ENCODE results near the gene UBL4B.

UBL4B gene

GRCh38 chr1:110118636-110119396, 6.6 kb downstream of the UBL4B start:
- Histone ChIP-seq H3K9me3 (ENCODE audit: control insufficient read depth, insufficient read depth, low read length) (peaks cover 10% of the 10 kb centered on the region; the same call in 1 of the 2 replicates), H3F3A (ENCODE audit: control insufficient read depth, insufficient read depth) (no peaks in the 10 kb centered on the region), H3K27ac (ENCODE audit: low read depth, low read length) (no peak overlapping the region), H3K79me2 (ENCODE audit: control insufficient read depth, low read length) (no peaks in the 10 kb centered on the region), H3K27me3 (ENCODE audit: control insufficient read depth, low read length) (peaks cover 24% of the 10 kb centered on the region), H3K4me1 (ENCODE audit: control insufficient read depth, low read length) (no peaks in the 10 kb centered on the region), H4K20me1 (ENCODE audit: control insufficient read depth, insufficient read depth, low read depth, low read length) (no peaks in the 10 kb centered on the region), H3K36me3 (ENCODE audit: control insufficient read depth, low read length) (no peaks in the 10 kb centered on the region), H3K4me3 (ENCODE audit: low read length) (no peak overlapping the region), H3K9me2 (replicated peaks; ENCODE audit: control insufficient read depth, low read length) (no peaks in the 10 kb centered on the region), H3K4me2 (ENCODE audit: low read length) (no peak overlapping the region)
- no peak for TF ChIP-seq CTCF (IDR thresholded peaks at IDR 0.05; ENCODE audit: low read depth, low read length, poor library complexity, severe bottlenecking)
- TF ChIP-seq EZH2phosphoT487 (IDR thresholded peaks at IDR 0.05; ENCODE audit: borderline replicate concordance, low read length), result no peak

GRCh38 chr1:110119843-110120242, 7.6 kb downstream of the UBL4B start:
- H3K79me2 ChIP-seq (ENCODE audit: control insufficient read depth, low read length), result no peaks in the 10 kb centered on the region
- H3K4me2 ChIP-seq (ENCODE audit: low read length), result no peak overlapping the region
- peaks cover 10% of the 10 kb centered on the region; the same call in 1 of the 2 replicates for H3K9me3 ChIP-seq (ENCODE audit: control insufficient read depth, insufficient read depth, low read length)
- no peaks in the 10 kb centered on the region for H4K20me1 ChIP-seq (ENCODE audit: control insufficient read depth, insufficient read depth, low read depth, low read length)
- no peaks in the 10 kb centered on the region for H3F3A ChIP-seq (ENCODE audit: control insufficient read depth, insufficient read depth)
- peaks cover 18% of the 10 kb centered on the region for H3K27me3 ChIP-seq (ENCODE audit: control insufficient read depth, low read length)
- H3K4me1 ChIP-seq (ENCODE audit: control insufficient read depth, low read length), result no peaks in the 10 kb centered on the region
- TF ChIP-seq EZH2phosphoT487 (IDR thresholded peaks at IDR 0.05; ENCODE audit: borderline replicate concordance, low read length), result no peak
- TF ChIP-seq CTCF (IDR thresholded peaks at IDR 0.05; ENCODE audit: low read depth, low read length, poor library complexity, severe bottlenecking), result no peak
- no peak overlapping the region for H3K27ac ChIP-seq (ENCODE audit: low read depth, low read length)
- no peaks in the 10 kb centered on the region for H3K9me2 ChIP-seq (replicated peaks; ENCODE audit: control insufficient read depth, low read length)
- H3K4me3 ChIP-seq (ENCODE audit: low read length), result no peak overlapping the region
- H3K36me3 ChIP-seq (ENCODE audit: control insufficient read depth, low read length), result no peaks in the 10 kb centered on the region

GRCh38 chr1:110120960-110121561, 8.8 kb downstream of the UBL4B start:
- no peaks in the 10 kb centered on the region for H4K20me1 ChIP-seq (ENCODE audit: control insufficient read depth, insufficient read depth, low read depth, low read length)
- H3K27ac ChIP-seq (ENCODE audit: low read depth, low read length), result no peak overlapping the region
- no peak overlapping the region for H3K4me3 ChIP-seq (ENCODE audit: low read length)
- TF ChIP-seq EZH2phosphoT487 (IDR thresholded peaks at IDR 0.05; ENCODE audit: borderline replicate concordance, low read length) (no peak), CTCF (IDR thresholded peaks at IDR 0.05; ENCODE audit: low read depth, low read length, poor library complexity, severe bottlenecking) (no peak)
- no peak overlapping the region for H3K4me2 ChIP-seq (ENCODE audit: low read length)
- H3K36me3 ChIP-seq (ENCODE audit: control insufficient read depth, low read length), result no peaks in the 10 kb centered on the region
- no peaks in the 10 kb centered on the region for H3K79me2 ChIP-seq (ENCODE audit: control insufficient read depth, low read length)
- peaks cover 10% of the 10 kb centered on the region; the same call in 1 of the 2 replicates for H3K9me3 ChIP-seq (ENCODE audit: control insufficient read depth, insufficient read depth, low read length)
- no peaks in the 10 kb centered on the region for H3F3A ChIP-seq (ENCODE audit: control insufficient read depth, insufficient read depth)
- no peaks in the 10 kb centered on the region for H3K9me2 ChIP-seq (replicated peaks; ENCODE audit: control insufficient read depth, low read length)
- H3K27me3 ChIP-seq (ENCODE audit: control insufficient read depth, low read length), result peaks cover 13% of the 10 kb centered on the region; the same call in 1 of the 2 replicates
- H3K4me1 ChIP-seq (ENCODE audit: control insufficient read depth, low read length), result no peaks in the 10 kb centered on the region

Measured in DOHH2 (cell line).